HCT116 (cell line): ENCODE measurements around the gene IL1RAP. TPM values are rescaled to one million over a fixed set of nuclear protein-coding genes. Genes with fewer than 3 reads are reported as not detected.

ENCODE experiments used
- ATAC-seq: fragments of 200-7000 bp; cut with Tn5 transposase; 2 replicates; pipeline ENCODE4 v1.9.1; 2020; ENCODE audit warnings: mild to moderate bottlenecking, moderate library complexity
- BruUV-seq: library from RNA; stranded (reverse); fragments of 400-500 nt; replicated peaks from 2 replicates; lab custom pipeline; 2021; lab: Mats Ljungman, UMichigan
- CTCF ChIA-PET: fragments of 300-600 bp; sonication (Branson Sonifier 250); formaldehyde crosslinking; loops from one replicate; lab custom pipeline; 2021; ENCODE audit warnings: antibody characterized with exemption; lab: Charles Lee
- POLR2A ChIA-PET: fragments of 300-600, 350-600 bp; sonication (Branson Sonifier 250); formaldehyde crosslinking; loops from one replicate; lab custom pipeline; 2021; ENCODE audit warnings: antibody characterized with exemption; lab: Charles Lee
- RAD21 ChIA-PET, 2 experiments: fragments of 300-600 bp; sonication (Branson Sonifier 250); formaldehyde crosslinking; loops; one replicate each; lab custom pipeline; 2023; ENCODE audit warnings: low total read pairs in 2 of 2; ENCODE audit not compliant: uncharacterized antibody in 2 of 2, unreplicated experiment in 2 of 2, low non-redundant PET in 1 of 2; lab: Charles Lee
- DNase-seq: peaks from one replicate; pipeline ENCODE4 v3.0.0-alpha.2; 2010; ENCODE audit warnings: low read depth, low spot score
- H2AFZ ChIP-seq: fragments of 200-600 bp; shearing (Covaris generic), sonication (generic); 2 replicates; pipeline ENCODE4 v1.6.1; 2017; ENCODE audit warnings: low read depth, mixed run types, mixed read lengths, antibody characterized with exemption, low read length; ENCODE audit not compliant: poor library complexity, severe bottlenecking
- H3K27ac ChIP-seq: 2 replicates; pipeline ENCODE4 v1.5.1; 2012; ENCODE audit warnings: low read depth, low read length
- H3K27me3 ChIP-seq: fragments of 200-600 bp; sonication (generic); 2 replicates; pipeline ENCODE4 v1.6.1; 2016; ENCODE audit warnings: mixed run types, low read length, mixed read lengths; ENCODE audit not compliant: insufficient read depth
- H3K36me3 ChIP-seq, 2 experiments: fragments of 200-500 bp in 1 of 2; fragments of 200-600 bp in 1 of 2; sonication (Bioruptor generic) in 1 of 2; sonication (generic) in 1 of 2; 2 replicates each; pipeline versions ENCODE4 v1.5.1 to v1.6.1; 2014 to 2016; ENCODE audit warnings: low read length in 2 of 2, inconsistent platforms in 1 of 2, mixed read lengths in 1 of 2, mixed run types in 1 of 2; ENCODE audit not compliant: insufficient read depth in 2 of 2, control insufficient read depth in 1 of 2
- H3K4me1 ChIP-seq, 2 experiments: fragments of 200-600 bp in 1 of 2; sonication (generic) in 1 of 2; 2 replicates each; pipeline versions ENCODE4 v1.5.1 to v1.6.1; 2012 to 2017; ENCODE audit warnings: low read length in 2 of 2, inconsistent platforms in 1 of 2, mild to moderate bottlenecking in 1 of 2, mixed read lengths in 1 of 2, mixed run types in 1 of 2, moderate library complexity in 1 of 2; ENCODE audit not compliant: insufficient read depth in 2 of 2, control insufficient read depth in 1 of 2
- H3K4me2 ChIP-seq: fragments of 200-600 bp; sonication (generic); 2 replicates; pipeline ENCODE4 v1.6.1; 2017; ENCODE audit warnings: mixed run types, low read length, mixed read lengths
- H3K4me3 ChIP-seq, 2 experiments: fragments of 200-600 bp in 1 of 2; sonication (generic) in 1 of 2; replicated peaks in 1 of 2; 2 replicates each; pipeline ENCODE4 v1.5.1; 2011 to 2016; ENCODE audit warnings: low read length in 2 of 2, control low read depth in 1 of 2, low read depth in 1 of 2, mild to moderate bottlenecking in 1 of 2, mixed read lengths in 1 of 2, mixed run types in 1 of 2
- H3K79me2 ChIP-seq: fragments of 200-600 bp; sonication (generic); 2 replicates; pipeline ENCODE4 v1.6.1; 2017; ENCODE audit warnings: mild to moderate bottlenecking, mixed run types, low read length, moderate library complexity, mixed read lengths; ENCODE audit not compliant: insufficient read depth
- H3K9ac ChIP-seq: fragments of 200-600 bp; sonication (generic); 2 replicates; pipeline ENCODE4 v1.6.1; 2016; ENCODE audit warnings: low read length, mixed read lengths
- H3K9me2 ChIP-seq: fragments of 200-600 bp; sonication (generic), shearing (Covaris generic); 2 replicates; pipeline ENCODE4 v1.6.1; 2017; ENCODE audit warnings: mixed run types, mild to moderate bottlenecking, moderate library complexity; ENCODE audit not compliant: insufficient read depth
- H3K9me3 ChIP-seq, 2 experiments: fragments of 200-500 bp in 1 of 2; fragments of 200-600 bp in 1 of 2; sonication (Bioruptor generic) in 1 of 2; sonication (generic) in 1 of 2; 2 replicates each; pipeline ENCODE4 v1.6.1; 2014 to 2017; ENCODE audit warnings: low read length in 2 of 2, mixed read lengths in 2 of 2, inconsistent platforms in 1 of 2, low read depth in 1 of 2, mild to moderate bottlenecking in 1 of 2, mixed run types in 1 of 2, moderate library complexity in 1 of 2; ENCODE audit not compliant: control insufficient read depth in 1 of 2, insufficient read depth in 1 of 2
- H4K20me1 ChIP-seq: fragments of 200-600 bp; sonication (generic), shearing (Covaris generic); 2 replicates; pipeline ENCODE4 v1.6.1; 2017; ENCODE audit warnings: mixed run types, mild to moderate bottlenecking, moderate library complexity; ENCODE audit not compliant: insufficient read depth
- CBX3 ChIP-seq: IDR thresholded peaks from 2 replicates; pipeline ENCODE4 v1.6.1; 2012; ENCODE audit warnings: low read depth
- CEBPB ChIP-seq: IDR thresholded peaks from 2 replicates; pipeline ENCODE4 v1.6.1; 2012; ENCODE audit warnings: low read depth
- EGR1 ChIP-seq: IDR thresholded peaks from 2 replicates; pipeline ENCODE4 v1.6.1; 2012; ENCODE audit warnings: low read depth
- ELF1 ChIP-seq: IDR thresholded peaks from 2 replicates; pipeline ENCODE4 v1.6.1; 2012; ENCODE audit warnings: low read depth, borderline replicate concordance
- EZH2phosphoT487 ChIP-seq: fragments of 200-600 bp; IDR thresholded peaks from 2 replicates; pipeline ENCODE4 v1.6.1; 2018; ENCODE audit warnings: antibody characterized with exemption, borderline replicate concordance
- FOSL1 ChIP-seq: IDR thresholded peaks from 2 replicates; pipeline ENCODE4 v1.6.1; 2012; ENCODE audit warnings: low read depth
- SRF ChIP-seq: IDR thresholded peaks from 2 replicates; pipeline ENCODE4 v1.6.1; 2012; ENCODE audit warnings: low read depth
- TCF7L2 ChIP-seq: IDR thresholded peaks from 2 replicates; pipeline ENCODE4 v1.7.0; 2011; ENCODE audit warnings: borderline replicate concordance, inconsistent platforms; ENCODE audit not compliant: insufficient read depth, insufficient read length; ENCODE audit errors: extremely low read depth
- YY1 ChIP-seq: IDR thresholded peaks from 2 replicates; pipeline ENCODE4 v1.6.1; 2011; ENCODE audit warnings: low read length, low read depth, moderate library complexity, mild to moderate bottlenecking; ENCODE audit not compliant: insufficient replicate concordance; ENCODE audit errors: extremely low read depth
- ZFX ChIP-seq: fragments of 450-650 bp; IDR thresholded peaks from 2 replicates; pipeline ENCODE4 v1.6.1; 2017
- ZNF274 ChIP-seq: fragments of 200-500 bp; sonication (Bioruptor generic); IDR thresholded peaks from 2 replicates; pipeline ENCODE4 v1.6.1; 2014; ENCODE audit warnings: mild to moderate bottlenecking, low read depth, low read length, inconsistent platforms
- intact Hi-C: fragments of 100-400 bp; cut with micrococcal nuclease; formaldehyde crosslinking; loops from 2 replicates; pipeline ENCODE4 v1.10.0; 2022
- total RNA-seq: library from RNA; stranded (reverse); gene quantifications from one replicate; pipeline ENCODE4 v1.2.1, GENCODE V29; 2021; ENCODE audit not compliant: unreplicated experiment
- TF ChIP-seq, protein P1 (sequence below), 3 experiments: fragments of 200-600 bp in 1 of 3; sonication (generic) in 1 of 3; IDR thresholded peaks in 2 of 3; conservative IDR thresholded peaks in 1 of 3; 2 replicates each; pipeline ENCODE4 v1.5.1; 2012 to 2017; ENCODE audit warnings: low read depth in 2 of 3, low read length in 2 of 3, antibody characterized with exemption in 1 of 3, borderline replicate concordance in 1 of 3, control low read depth in 1 of 3, mild to moderate bottlenecking in 1 of 3, mixed read lengths in 1 of 3, mixed run types in 1 of 3, moderate library complexity in 1 of 3; ENCODE audit not compliant: insufficient read depth in 1 of 3
- TF ChIP-seq, protein P2 (sequence below): IDR thresholded peaks from 2 replicates; pipeline ENCODE4 v1.6.1; 2012; ENCODE audit warnings: low read depth
- TF ChIP-seq, protein P3 (sequence below): IDR thresholded peaks from 2 replicates; pipeline ENCODE4 v1.6.1; 2011; ENCODE audit warnings: mild to moderate bottlenecking, low read length, moderate library complexity; ENCODE audit not compliant: insufficient replicate concordance; ENCODE audit errors: extremely low read depth

Gene IL1RAP
- total RNA-seq, 1 experiment from 2014 or later: 5.8 TPM

DNA sequence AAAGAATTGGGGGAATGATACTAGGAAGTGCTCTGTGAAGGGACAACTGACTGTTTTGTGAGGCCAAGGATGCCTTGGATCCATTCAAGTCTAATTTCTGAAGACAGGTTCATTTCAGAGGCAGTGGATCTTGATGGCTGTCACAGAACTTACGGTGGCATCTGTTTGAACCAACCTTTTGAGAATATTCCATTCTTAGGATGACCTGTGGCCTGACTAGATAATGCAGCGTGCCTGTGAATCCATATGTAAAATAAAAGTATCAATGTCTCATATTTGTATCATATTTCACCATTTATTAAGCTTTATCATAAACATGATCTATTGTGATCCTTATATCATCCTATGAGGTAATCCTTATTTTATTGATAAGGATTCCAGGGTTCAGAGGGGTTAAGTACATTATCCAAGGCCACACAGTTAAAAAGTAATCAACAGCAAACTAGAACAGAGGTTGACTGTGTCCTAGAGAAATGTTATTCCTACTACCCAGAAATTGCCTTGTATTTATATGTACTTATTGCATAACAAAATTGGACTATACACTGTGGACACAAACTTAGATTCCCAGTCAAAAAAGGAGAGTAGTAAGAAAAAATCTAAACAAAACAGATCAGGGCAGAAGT, 34.3 kb downstream of the IL1RAP start:
- no peak overlapping the region for H2AFZ ChIP-seq
- H3K79me2 ChIP-seq: no peaks in the 10 kb centered on the region
- no peak for ATAC-seq
- no TSS peak for BruUV-seq
- no peak overlapping the region for H3K4me3 ChIP-seq
- H3K4me1 ChIP-seq: no peaks in the 10 kb centered on the region
- no peak overlapping the region for H3K4me2 ChIP-seq
- H3K9me3 ChIP-seq: no peaks in the 10 kb centered on the region
- CTCF ChIA-PET: no interaction called here
- TF ChIP-seq CEBPB: no peak
- no peak for TF ChIP-seq ZFX
- TF ChIP-seq CBX3: no peak
- TF ChIP-seq, protein P1, sequence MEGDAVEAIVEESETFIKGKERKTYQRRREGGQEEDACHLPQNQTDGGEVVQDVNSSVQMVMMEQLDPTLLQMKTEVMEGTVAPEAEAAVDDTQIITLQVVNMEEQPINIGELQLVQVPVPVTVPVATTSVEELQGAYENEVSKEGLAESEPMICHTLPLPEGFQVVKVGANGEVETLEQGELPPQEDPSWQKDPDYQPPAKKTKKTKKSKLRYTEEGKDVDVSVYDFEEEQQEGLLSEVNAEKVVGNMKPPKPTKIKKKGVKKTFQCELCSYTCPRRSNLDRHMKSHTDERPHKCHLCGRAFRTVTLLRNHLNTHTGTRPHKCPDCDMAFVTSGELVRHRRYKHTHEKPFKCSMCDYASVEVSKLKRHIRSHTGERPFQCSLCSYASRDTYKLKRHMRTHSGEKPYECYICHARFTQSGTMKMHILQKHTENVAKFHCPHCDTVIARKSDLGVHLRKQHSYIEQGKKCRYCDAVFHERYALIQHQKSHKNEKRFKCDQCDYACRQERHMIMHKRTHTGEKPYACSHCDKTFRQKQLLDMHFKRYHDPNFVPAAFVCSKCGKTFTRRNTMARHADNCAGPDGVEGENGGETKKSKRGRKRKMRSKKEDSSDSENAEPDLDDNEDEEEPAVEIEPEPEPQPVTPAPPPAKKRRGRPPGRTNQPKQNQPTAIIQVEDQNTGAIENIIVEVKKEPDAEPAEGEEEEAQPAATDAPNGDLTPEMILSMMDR (IDR thresholded peaks at IDR 0.05 in 2 of 3, conservative IDR thresholded peaks at IDR 0.05 in 1 of 3; ENCODE audit: borderline replicate concordance in 1 of 3, insufficient read depth in 1 of 3, low read depth in 2 of 3, low read length in 2 of 3): no peak
- no peak for TF ChIP-seq ELF1
- no peak for TF ChIP-seq YY1
- TF ChIP-seq, protein P2, sequence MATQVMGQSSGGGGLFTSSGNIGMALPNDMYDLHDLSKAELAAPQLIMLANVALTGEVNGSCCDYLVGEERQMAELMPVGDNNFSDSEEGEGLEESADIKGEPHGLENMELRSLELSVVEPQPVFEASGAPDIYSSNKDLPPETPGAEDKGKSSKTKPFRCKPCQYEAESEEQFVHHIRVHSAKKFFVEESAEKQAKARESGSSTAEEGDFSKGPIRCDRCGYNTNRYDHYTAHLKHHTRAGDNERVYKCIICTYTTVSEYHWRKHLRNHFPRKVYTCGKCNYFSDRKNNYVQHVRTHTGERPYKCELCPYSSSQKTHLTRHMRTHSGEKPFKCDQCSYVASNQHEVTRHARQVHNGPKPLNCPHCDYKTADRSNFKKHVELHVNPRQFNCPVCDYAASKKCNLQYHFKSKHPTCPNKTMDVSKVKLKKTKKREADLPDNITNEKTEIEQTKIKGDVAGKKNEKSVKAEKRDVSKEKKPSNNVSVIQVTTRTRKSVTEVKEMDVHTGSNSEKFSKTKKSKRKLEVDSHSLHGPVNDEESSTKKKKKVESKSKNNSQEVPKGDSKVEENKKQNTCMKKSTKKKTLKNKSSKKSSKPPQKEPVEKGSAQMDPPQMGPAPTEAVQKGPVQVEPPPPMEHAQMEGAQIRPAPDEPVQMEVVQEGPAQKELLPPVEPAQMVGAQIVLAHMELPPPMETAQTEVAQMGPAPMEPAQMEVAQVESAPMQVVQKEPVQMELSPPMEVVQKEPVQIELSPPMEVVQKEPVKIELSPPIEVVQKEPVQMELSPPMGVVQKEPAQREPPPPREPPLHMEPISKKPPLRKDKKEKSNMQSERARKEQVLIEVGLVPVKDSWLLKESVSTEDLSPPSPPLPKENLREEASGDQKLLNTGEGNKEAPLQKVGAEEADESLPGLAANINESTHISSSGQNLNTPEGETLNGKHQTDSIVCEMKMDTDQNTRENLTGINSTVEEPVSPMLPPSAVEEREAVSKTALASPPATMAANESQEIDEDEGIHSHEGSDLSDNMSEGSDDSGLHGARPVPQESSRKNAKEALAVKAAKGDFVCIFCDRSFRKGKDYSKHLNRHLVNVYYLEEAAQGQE: no peak
- TF ChIP-seq, protein P3, sequence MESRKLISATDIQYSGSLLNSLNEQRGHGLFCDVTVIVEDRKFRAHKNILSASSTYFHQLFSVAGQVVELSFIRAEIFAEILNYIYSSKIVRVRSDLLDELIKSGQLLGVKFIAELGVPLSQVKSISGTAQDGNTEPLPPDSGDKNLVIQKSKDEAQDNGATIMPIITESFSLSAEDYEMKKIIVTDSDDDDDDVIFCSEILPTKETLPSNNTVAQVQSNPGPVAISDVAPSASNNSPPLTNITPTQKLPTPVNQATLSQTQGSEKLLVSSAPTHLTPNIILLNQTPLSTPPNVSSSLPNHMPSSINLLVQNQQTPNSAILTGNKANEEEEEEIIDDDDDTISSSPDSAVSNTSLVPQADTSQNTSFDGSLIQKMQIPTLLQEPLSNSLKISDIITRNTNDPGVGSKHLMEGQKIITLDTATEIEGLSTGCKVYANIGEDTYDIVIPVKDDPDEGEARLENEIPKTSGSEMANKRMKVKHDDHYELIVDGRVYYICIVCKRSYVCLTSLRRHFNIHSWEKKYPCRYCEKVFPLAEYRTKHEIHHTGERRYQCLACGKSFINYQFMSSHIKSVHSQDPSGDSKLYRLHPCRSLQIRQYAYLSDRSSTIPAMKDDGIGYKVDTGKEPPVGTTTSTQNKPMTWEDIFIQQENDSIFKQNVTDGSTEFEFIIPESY: no peak
- no peak for TF ChIP-seq EGR1
- no peak for TF ChIP-seq FOSL1
- no peak for TF ChIP-seq ZNF274
- no peak for TF ChIP-seq TCF7L2
- no peak for TF ChIP-seq EZH2phosphoT487
- TF ChIP-seq SRF: no peak
- no peaks in the 10 kb centered on the region for H3K36me3 ChIP-seq
- POLR2A ChIA-PET: no interaction called here
- H3K9ac ChIP-seq: no peak overlapping the region
- H3K27ac ChIP-seq: no peak overlapping the region
- no peaks in the 10 kb centered on the region for H3K27me3 ChIP-seq
- intact Hi-C loops: no loop called here
- no peaks in the 10 kb centered on the region for H4K20me1 ChIP-seq
- RAD21 ChIA-PET: no interaction called here
- DNase-seq: no peak
- no peaks in the 10 kb centered on the region for H3K9me2 ChIP-seq
